ENCODE measurements around the gene CDKL4.
"Not testable (repeated sequence)": the region's sequence is repeated elsewhere in the genome, so short reads cannot be mapped to it uniquely, and the experiment has no call there.

Gene CDKL4

GRCh38 chr2:39175026-39175812 lies 68.6 kb downstream of the CDKL4 start:
- no peaks in the 10 kb centered on the region for H3K27me3 Mint-ChIP-seq
- H3K4me1 Mint-ChIP-seq (ENCODE audit: low read depth): peaks cover 4% of the 10 kb centered on the region
- H3K9me3 Mint-ChIP-seq: no peaks in the 10 kb centered on the region
- H3K4me3 Mint-ChIP-seq: no peak overlapping the region
- H3K27ac Mint-ChIP-seq: no peak overlapping the region
- H3K36me3 Mint-ChIP-seq (ENCODE audit: low read depth): no peaks in the 10 kb centered on the region

GRCh38 chr2:39174022-39174421 lies 69.7 kb downstream of the CDKL4 start:
- Mint-ChIP-seq H3K27me3 (no peaks in the 10 kb centered on the region), H3K36me3 (ENCODE audit: low read depth) (no peaks in the 10 kb centered on the region), H3K9me3 (no peaks in the 10 kb centered on the region), H3K4me3 (no peak overlapping the region), H3K27ac (no peak overlapping the region), H3K4me1 (ENCODE audit: low read depth) (peaks cover 4% of the 10 kb centered on the region)

GRCh38 chr2:39172047-39172706 lies 71.6 kb downstream of the CDKL4 start:
- H3K9me3 Mint-ChIP-seq, H3K27me3 Mint-ChIP-seq, H3K27ac Mint-ChIP-seq: not testable (repeated sequence)

GRCh38 chr2:39171621-39172020 lies 72.1 kb downstream of the CDKL4 start:
- H3K36me3 Mint-ChIP-seq (ENCODE audit: low read depth): no peaks in the 10 kb centered on the region
- no peaks in the 10 kb centered on the region for H3K9me3 Mint-ChIP-seq
- H3K4me1 Mint-ChIP-seq (ENCODE audit: low read depth): peaks cover 13% of the 10 kb centered on the region
- H3K4me3 Mint-ChIP-seq: no peak overlapping the region
- no peaks in the 10 kb centered on the region for H3K27me3 Mint-ChIP-seq
- H3K27ac Mint-ChIP-seq: peak overlapping the region; percentile 9

More at GRCh38 chr2:39172047-39172706, 71.6 kb downstream of the CDKL4 start:
- not testable (repeated sequence) for H3K4me3 Mint-ChIP-seq; H3K36me3 Mint-ChIP-seq (ENCODE audit: low read depth); H3K4me1 Mint-ChIP-seq (ENCODE audit: low read depth)

- H3K4me1 Mint-ChIP-seq (ENCODE audit: low read depth): peaks cover 9% of the 10 kb centered on the region
- H3K27ac Mint-ChIP-seq: peak overlapping the region; percentile 7
These were observed 79.7 kb downstream of the CDKL4 start for GRCh38 chr2:39164089-39164488.

GRCh38 chr2:39160982-39161381 lies 82.8 kb downstream of the CDKL4 start:
- H3K27me3 Mint-ChIP-seq: peaks cover 10% of the 10 kb centered on the region
- no peak overlapping the region for H3K27ac Mint-ChIP-seq
- H3K4me3 Mint-ChIP-seq: no peak overlapping the region
- H3K4me1 Mint-ChIP-seq (ENCODE audit: low read depth): no peaks in the 10 kb centered on the region
- peaks cover 3% of the 10 kb centered on the region for H3K9me3 Mint-ChIP-seq
- no peaks in the 10 kb centered on the region for H3K36me3 Mint-ChIP-seq (ENCODE audit: low read depth)

More at GRCh38 chr2:39164089-39164488, 79.7 kb downstream of the CDKL4 start:
- H3K36me3 Mint-ChIP-seq (ENCODE audit: low read depth): no peaks in the 10 kb centered on the region
- H3K4me3 Mint-ChIP-seq: no peak overlapping the region
- H3K27me3 Mint-ChIP-seq: peaks cover 10% of the 10 kb centered on the region
- peaks cover 3% of the 10 kb centered on the region for H3K9me3 Mint-ChIP-seq

GRCh38 chr2:39159283-39159682 lies 84.5 kb downstream of the CDKL4 start:
- Mint-ChIP-seq H3K27ac (no peak overlapping the region), H3K4me1 (ENCODE audit: low read depth) (no peaks in the 10 kb centered on the region), H3K9me3 (peaks cover 3% of the 10 kb centered on the region), H3K36me3 (ENCODE audit: low read depth) (no peaks in the 10 kb centered on the region), H3K27me3 (peaks cover 3% of the 10 kb centered on the region), H3K4me3 (no peak overlapping the region)

GRCh38 chr2:39158351-39158750 lies 85.4 kb downstream of the CDKL4 start:
- Mint-ChIP-seq H3K27me3 (peaks cover 2% of the 10 kb centered on the region), H3K9me3 (peaks cover 2% of the 10 kb centered on the region), H3K4me3 (no peak overlapping the region), H3K27ac (no peak overlapping the region), H3K4me1 (ENCODE audit: low read depth) (no peaks in the 10 kb centered on the region), H3K36me3 (ENCODE audit: low read depth) (no peaks in the 10 kb centered on the region)

- no peaks in the 10 kb centered on the region for H3K4me1 Mint-ChIP-seq (ENCODE audit: low read depth)
- no peak overlapping the region for H3K27ac Mint-ChIP-seq
- no peaks in the 10 kb centered on the region for H3K9me3 Mint-ChIP-seq
- no peaks in the 10 kb centered on the region for H3K27me3 Mint-ChIP-seq
- H3K4me3 Mint-ChIP-seq: no peak overlapping the region
- H3K36me3 Mint-ChIP-seq (ENCODE audit: low read depth): no peaks in the 10 kb centered on the region
These were observed 86.9 kb downstream of the CDKL4 start for GRCh38 chr2:39156846-39157245.

- H3K27ac Mint-ChIP-seq: no peak overlapping the region
- H3K4me3 Mint-ChIP-seq: no peak overlapping the region
- no peaks in the 10 kb centered on the region for H3K9me3 Mint-ChIP-seq
- H3K4me1 Mint-ChIP-seq (ENCODE audit: low read depth): no peaks in the 10 kb centered on the region
- H3K36me3 Mint-ChIP-seq (ENCODE audit: low read depth): no peaks in the 10 kb centered on the region
- H3K27me3 Mint-ChIP-seq: no peaks in the 10 kb centered on the region
These were observed 87.7 kb downstream of the CDKL4 start for GRCh38 chr2:39156107-39156506.

GRCh38 chr2:39155573-39155972 lies 88.2 kb downstream of the CDKL4 start:
- not testable (repeated sequence) for H3K9me3 Mint-ChIP-seq; H3K4me1 Mint-ChIP-seq (ENCODE audit: low read depth); H3K27me3 Mint-ChIP-seq; H3K36me3 Mint-ChIP-seq (ENCODE audit: low read depth); H3K4me3 Mint-ChIP-seq; H3K27ac Mint-ChIP-seq

GRCh38 chr2:39154944-39155343 lies 88.8 kb downstream of the CDKL4 start:
- H3K27me3 Mint-ChIP-seq: no peaks in the 10 kb centered on the region
- no peak overlapping the region for H3K4me3 Mint-ChIP-seq
- no peaks in the 10 kb centered on the region for H3K4me1 Mint-ChIP-seq (ENCODE audit: low read depth)
- H3K27ac Mint-ChIP-seq: no peak overlapping the region
- H3K36me3 Mint-ChIP-seq (ENCODE audit: low read depth): no peaks in the 10 kb centered on the region
- no peaks in the 10 kb centered on the region for H3K9me3 Mint-ChIP-seq

- H3K4me1 Mint-ChIP-seq (ENCODE audit: low read depth): no peaks in the 10 kb centered on the region
- no peaks in the 10 kb centered on the region for H3K27me3 Mint-ChIP-seq
- no peaks in the 10 kb centered on the region for H3K9me3 Mint-ChIP-seq
- no peaks in the 10 kb centered on the region for H3K36me3 Mint-ChIP-seq (ENCODE audit: low read depth)
- H3K27ac Mint-ChIP-seq: no peak overlapping the region
- H3K4me3 Mint-ChIP-seq: no peak overlapping the region
These were observed 90.5 kb downstream of the CDKL4 start for GRCh38 chr2:39153312-39153711.

- Mint-ChIP-seq H3K36me3 (ENCODE audit: low read depth) (no peaks in the 10 kb centered on the region), H3K4me3 (no peak overlapping the region), H3K4me1 (ENCODE audit: low read depth) (no peaks in the 10 kb centered on the region), H3K27me3 (no peaks in the 10 kb centered on the region), H3K9me3 (no peaks in the 10 kb centered on the region), H3K27ac (no peak overlapping the region)
These were observed 91.3 kb downstream of the CDKL4 start for GRCh38 chr2:39152504-39152903.

- H3K9me3 Mint-ChIP-seq: no peaks in the 10 kb centered on the region
- no peak overlapping the region for H3K27ac Mint-ChIP-seq
- no peaks in the 10 kb centered on the region for H3K36me3 Mint-ChIP-seq (ENCODE audit: low read depth)
- no peaks in the 10 kb centered on the region for H3K27me3 Mint-ChIP-seq
- no peak overlapping the region for H3K4me3 Mint-ChIP-seq
- H3K4me1 Mint-ChIP-seq (ENCODE audit: low read depth): no peaks in the 10 kb centered on the region
These were observed 92.8 kb downstream of the CDKL4 start for GRCh38 chr2:39150890-39151497.
